Right ventricle myocardium superior (tissue), 1 donor: ENCODE results near the gene ERCC5. TPM values are rescaled to one million over a fixed set of nuclear protein-coding genes. Genes with fewer than 3 reads are reported as not detected.

Experiments
- ATAC-seq: fragments of 200-7000 bp; cut with Tn5 transposase; one replicate; pipeline ENCODE4 v1.9.1; 2020; ENCODE audit warnings: mild to moderate bottlenecking; ENCODE audit not compliant: poor library complexity
- DNase-seq: peaks from one replicate; pipeline ENCODE4 v3.0.0-alpha.2; 2020
- intact Hi-C: fragments of 100-400 bp; cut with DNase I; formaldehyde crosslinking; loops from one replicate; pipeline ENCODE4 v1.11.2; 2022
- total RNA-seq: library from RNA; stranded (reverse); fragmentation: NEBNext Ultra II Directional; extraction: Animal tissue kit (Norgen Biotek cat#: 25700); gene quantifications from one replicate; pipeline ENCODE4 v1.2.1, GENCODE V29; 2021
- donor health status: DM: no; HTN: yes; CAD: no; lungs with severe emphysema.

The ERCC5 gene
- total RNA-seq, 1 donor from 2014 or later = 25.7 TPM

- DNase-seq = no peak
- intact Hi-C loops = no loop called here
- no peak for ATAC-seq
Observed at GRCh38 chr13:102836471-102836870, 9.4 kb upstream of the ERCC5 start.

- intact Hi-C loops = no loop called here
- ATAC-seq = no peak
- no peak for DNase-seq
Observed at GRCh38 chr13:102838273-102838672, 7.6 kb upstream of the ERCC5 start.

DNA sequence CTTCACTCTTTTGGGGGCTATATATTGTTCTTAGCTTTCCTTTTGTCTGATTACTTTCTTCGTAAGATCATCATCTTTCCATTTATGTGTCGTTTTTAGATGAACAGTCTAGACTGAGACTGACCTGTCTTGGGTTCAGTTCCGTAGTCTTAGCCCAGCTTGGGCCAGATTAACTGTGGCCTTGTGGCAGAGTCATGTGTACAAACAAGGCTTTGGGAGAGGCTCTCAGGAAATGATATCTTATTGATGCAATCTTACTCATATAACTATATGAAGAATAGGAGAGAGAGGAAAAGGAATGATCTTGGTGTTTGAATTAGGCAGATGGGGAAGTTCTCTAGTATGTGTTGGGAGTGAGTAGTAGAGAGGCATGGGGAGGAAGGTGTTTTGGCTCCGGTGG is 6.8 kb upstream of the ERCC5 start:
- DNase-seq (no peak), ATAC-seq (no peak)
- intact Hi-C loops = no loop called here

- DNase-seq = no peak
- intact Hi-C loops = no loop called here
- no peak for ATAC-seq
Observed at GRCh38 chr13:102839462-102839861, 6.4 kb upstream of the ERCC5 start.

GRCh38 chr13:102845289-102845629 is 573 bp upstream of the ERCC5 start:
- intact Hi-C loops = loop anchor here (5.0 to 10.0 kb wide), 2 partner anchors 70 to 263 kb away; partner anchors contain the start of gene TEX30
- peak; percentile 32 for ATAC-seq

DNA sequence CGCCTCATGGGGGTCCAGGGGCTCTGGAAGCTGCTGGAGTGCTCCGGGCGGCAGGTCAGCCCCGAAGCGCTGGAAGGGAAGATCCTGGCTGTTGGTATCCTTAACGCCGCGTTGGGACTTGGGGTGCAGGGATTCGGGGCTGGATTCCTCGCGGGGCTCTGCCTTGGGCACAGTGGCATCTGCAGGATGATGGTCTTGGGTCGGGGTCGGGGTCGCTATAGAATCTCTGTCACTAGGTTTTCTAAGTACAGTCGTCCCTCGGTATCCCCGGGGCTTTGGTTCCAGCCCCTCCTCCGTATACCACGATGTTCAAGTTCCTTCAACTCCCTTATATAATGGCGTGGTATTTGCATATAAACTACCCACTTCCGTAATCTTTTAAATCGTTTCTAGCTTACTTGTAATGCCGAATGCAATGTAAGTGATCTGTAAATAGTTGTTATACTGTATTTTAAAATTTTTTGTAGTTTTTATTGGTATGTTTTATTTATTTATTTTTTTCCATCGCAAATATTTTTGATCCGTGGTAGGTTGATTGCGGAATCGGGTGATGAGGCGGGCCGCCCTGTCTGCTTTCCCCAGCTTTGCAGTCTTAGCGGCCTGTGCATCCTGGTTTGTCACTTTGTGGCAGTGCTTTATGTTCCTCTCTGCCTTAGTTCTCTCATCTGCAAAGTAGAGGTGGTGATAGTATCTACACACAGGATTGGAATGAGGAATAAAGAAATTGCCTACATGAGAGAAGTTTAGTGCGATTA is 606 bp downstream of the ERCC5 start:
- intact Hi-C loops = loop anchor here (5.0 to 10.0 kb wide), 2 partner anchors 72 to 264 kb away; partner anchors contain the start of gene TEX30
- peak; percentile 52 for ATAC-seq
- DNase-seq = peak; percentile 57

More at GRCh38 chr13:102845289-102845629, 573 bp upstream of the ERCC5 start:
- no peak for DNase-seq

GRCh38 chr13:102847272-102848234 is 1.7 kb downstream of the ERCC5 start:
- intact Hi-C loops = loop anchor here (5.0 to 10.0 kb wide), 2 partner anchors 73 to 265 kb away; partner anchors contain the start of gene TEX30
- ATAC-seq = no peak
- no peak for DNase-seq

- ATAC-seq (no peak), DNase-seq (no peak)
- intact Hi-C loops = loop anchor here (5.0 to 10.0 kb wide), 2 partner anchors 74 to 267 kb away; partner anchors contain the start of gene TEX30
Observed at GRCh38 chr13:102848956-102849355, 3.1 kb downstream of the ERCC5 start.

GRCh38 chr13:102852556-102852955 is 6.7 kb downstream of the ERCC5 start:
- intact Hi-C loops = no loop called here
- DNase-seq (no peak), ATAC-seq (no peak)

DNA sequence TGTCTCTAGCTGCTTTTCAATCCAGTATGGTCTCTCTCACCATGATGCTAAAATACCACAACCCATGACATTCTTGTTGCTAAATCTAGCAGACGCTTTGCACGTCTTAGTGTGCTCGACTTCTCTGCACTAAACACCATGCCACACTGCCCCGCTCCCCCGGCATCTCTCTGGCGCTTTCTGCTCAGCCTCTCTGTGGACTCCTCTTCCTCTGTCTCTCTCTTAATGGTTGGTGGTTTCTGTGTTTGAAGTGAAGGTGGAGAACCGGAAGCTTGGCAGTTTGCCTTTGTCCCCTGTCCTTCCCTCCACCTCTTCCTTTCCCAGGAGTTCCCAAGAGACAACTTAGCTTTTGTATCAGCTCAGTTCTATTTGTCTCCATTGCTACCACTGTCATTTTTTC is 8.8 kb downstream of the ERCC5 start:
- ATAC-seq = no peak
- DNase-seq = no peak
- intact Hi-C loops = no loop called here

DNA sequence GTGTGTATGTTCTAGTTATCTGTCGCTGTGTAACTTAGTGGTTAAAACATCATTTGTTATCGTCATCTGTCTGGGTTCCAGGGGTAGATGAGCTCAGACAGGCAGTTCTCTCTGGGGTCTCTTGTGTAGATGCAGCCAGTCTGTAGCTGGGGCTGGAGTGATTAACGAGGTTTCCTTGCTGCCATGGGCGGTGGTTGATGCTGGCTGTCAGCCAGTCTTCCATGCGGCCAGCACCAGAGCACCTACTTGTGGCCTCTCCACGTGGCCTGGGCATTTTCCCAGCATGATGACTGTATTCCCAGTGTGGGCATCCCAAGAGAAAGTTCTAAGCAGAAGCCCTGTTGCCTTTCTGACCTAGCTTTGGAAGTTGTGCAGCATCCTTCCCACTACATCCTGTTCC is 10.7 kb downstream of the ERCC5 start:
- intact Hi-C loops = no loop called here
- DNase-seq (peak; percentile 81), ATAC-seq (peak; percentile 91)

DNA sequence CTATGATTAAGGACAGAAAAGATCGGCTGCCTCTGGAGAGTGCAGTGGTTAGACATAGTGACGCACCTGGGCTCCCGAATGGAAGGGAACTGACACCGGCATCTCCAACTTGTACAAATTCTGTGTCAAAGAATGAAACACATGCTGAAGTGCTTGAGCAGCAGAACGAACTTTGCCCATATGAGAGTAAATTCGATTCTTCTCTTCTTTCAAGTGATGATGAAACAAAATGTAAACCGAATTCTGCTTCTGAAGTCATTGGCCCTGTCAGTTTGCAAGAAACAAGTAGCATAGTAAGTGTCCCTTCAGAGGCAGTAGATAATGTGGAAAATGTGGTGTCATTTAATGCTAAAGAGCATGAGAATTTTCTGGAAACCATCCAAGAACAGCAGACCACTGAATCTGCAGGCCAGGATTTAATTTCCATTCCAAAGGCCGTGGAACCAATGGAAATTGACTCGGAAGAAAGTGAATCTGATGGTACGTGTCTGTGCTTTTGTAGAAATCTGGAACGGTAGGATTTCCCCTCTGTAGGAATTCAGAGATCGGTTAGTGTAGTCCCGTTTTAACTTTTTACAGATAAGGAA is 16.9 kb downstream of the ERCC5 start:
- DNase-seq (no peak), ATAC-seq (no peak)
- intact Hi-C loops = no loop called here

- intact Hi-C loops = no loop called here
- ATAC-seq = peak; percentile 96
- peak; percentile 68 for DNase-seq
Observed at GRCh38 chr13:102863590-102863989, 17.8 kb downstream of the ERCC5 start.

DNA sequence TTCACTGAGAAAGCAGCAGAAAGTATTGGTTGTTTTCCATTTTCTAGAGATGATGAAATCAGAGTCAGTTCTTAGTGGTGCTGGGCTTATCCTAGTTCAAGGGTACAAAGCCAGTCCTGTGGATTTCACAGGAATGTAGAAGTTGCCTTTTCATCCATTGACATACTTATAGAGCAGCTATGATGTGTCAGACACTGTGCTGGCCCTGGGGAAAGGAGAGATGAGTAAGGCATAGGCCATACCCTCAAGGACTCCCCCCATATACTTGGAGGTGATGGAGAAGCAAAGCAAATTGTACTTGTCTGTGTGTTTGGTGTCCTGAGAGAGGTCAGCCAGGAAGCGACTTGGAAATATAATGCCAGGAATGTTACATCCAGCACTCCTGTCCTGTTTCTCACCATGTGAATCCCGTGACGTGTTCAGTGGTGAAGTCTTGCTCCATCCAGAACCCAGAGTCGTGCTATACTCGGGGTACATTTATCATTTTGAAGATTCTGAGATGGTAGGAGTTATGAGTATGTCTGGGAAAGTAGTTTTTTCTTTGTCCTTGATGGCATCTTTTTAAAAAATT is 22.6 kb downstream of the ERCC5 start:
- intact Hi-C loops = no loop called here
- no peak for ATAC-seq
- no peak for DNase-seq

GRCh38 chr13:102869948-102870676 is 24.3 kb downstream of the ERCC5 start:
- no peak for DNase-seq
- intact Hi-C loops = no loop called here
- ATAC-seq = peak; percentile 11

GRCh38 chr13:102870677-102871415 is 25.0 kb downstream of the ERCC5 start:
- intact Hi-C loops = no loop called here
- DNase-seq = peak; percentile 60
- ATAC-seq = peak; percentile 93

GRCh38 chr13:102872131-102872530 is 26.3 kb downstream of the ERCC5 start:
- DNase-seq (no peak), ATAC-seq (no peak)
- intact Hi-C loops = no loop called here

DNA sequence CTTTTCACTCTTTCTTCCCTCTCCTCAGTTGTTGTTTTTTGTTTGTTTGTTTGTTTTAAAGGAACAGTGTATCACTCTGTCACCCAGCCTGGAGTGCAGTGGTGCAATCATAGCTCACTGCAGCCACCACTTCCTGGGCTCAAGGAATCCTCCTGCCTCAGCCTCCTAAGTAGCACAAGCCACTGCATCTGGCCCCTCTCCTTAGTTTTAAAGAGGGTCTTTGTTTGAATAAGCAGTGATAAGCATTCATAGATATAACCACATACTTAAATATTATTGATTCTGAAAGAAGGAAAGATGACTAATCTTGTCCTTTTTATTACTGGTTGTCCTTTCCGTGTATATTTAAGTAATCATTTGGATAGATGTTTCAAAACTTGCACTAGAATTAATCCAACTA is 26.7 kb downstream of the ERCC5 start:
- ATAC-seq (no peak), DNase-seq (no peak)
- intact Hi-C loops = no loop called here
